ENCODE measurements around the gene POP7.
"Not testable (repeated sequence)": the region's sequence is repeated elsewhere in the genome, so short reads cannot be mapped to it uniquely, and the experiment has no call there.

The POP7 gene

DNA sequence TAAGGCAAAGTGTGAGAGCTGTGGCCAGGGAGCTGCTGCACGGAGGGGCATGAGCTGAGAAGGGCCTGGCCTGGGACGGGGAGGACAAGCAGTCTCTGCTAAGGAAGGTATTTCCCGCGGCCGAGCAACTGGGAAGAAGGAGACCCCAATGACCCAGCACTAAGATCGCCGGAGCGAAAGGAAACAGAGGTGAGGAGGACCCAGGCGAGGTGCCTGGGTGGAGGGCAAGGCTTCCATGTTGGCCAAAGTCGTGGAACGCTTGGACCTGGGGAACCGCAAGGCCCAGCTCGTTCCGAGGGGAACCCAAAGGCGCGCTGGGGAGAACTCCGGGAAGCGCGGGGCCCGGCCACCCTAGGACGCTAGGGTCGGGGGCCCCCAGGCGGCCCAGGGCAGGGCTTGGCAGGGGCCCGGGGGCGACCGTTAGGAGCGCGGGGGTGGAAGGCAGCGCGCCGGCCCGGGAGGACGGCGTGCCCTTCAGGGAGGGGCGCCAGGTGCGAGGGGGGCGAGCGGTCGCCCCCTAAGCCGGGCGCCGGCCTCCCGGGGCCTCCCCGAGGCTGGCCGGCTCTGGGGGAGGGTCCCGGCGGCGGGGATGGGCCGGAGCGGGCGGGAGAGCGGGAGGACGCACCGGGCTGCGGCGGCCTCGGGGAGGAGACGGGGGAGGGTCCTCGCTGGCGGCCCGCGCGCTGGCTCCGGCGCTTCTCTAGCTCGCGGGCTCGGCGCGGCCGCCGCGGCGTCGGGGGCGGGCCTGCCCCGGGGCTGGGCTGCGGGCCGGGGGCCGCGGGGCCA is 12.4 kb upstream of the POP7 start:
- Mint-ChIP-seq H3K27me3 (ENCODE audit: low read depth) (peaks cover 9% of the 10 kb centered on the region), H3K36me3 (ENCODE audit: low read depth) (peaks cover 14% of the 10 kb centered on the region), H3K4me3 (peak overlapping the region; percentile 96), H3K9me3 (no peaks in the 10 kb centered on the region), H3K4me1 (ENCODE audit: low read depth) (peaks cover 28% of the 10 kb centered on the region), H3K27ac (peak overlapping the region; percentile 91)
- DNase-seq (ENCODE audit: low spot score), result no peak

DNA sequence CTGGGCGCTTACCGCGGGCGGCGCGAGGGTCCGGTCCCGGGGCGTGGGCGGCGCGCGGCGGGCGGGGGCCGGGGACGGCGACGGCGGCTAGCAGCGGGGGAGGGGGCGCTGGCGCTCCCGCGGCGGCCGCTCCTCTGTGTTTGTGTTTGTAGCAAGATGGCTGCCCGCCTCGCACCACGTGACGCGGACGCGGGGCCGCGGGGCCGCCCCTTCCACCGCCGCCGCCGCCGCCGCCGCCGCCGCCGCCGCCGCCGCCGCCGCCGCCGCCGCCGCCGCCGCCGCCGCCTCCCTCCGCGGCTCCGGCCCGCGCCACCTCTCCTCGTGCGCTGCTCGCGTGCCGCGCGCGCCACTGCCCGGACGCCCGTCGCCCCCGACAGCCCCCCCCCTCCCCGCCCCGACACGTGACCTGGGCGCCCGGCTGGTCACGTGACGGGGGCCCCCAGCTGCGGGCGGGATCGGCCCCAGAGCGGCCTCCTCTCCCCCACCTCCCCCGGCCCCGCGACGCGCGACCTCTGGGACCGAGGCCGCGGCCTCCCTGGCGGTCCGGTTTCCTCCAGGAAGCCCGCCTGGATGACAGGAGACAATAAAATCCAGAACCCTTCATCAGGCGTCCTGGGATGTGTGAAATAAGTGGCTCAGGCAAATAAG is 11.7 kb upstream of the POP7 start, which contains the start of gene GIGYF1:
GIGYF1 (minus strand) TSS at position 153 of the 648 bp plus-strand sequence. CDS start 6,012 bp downstream, outside the sequence.
- peaks cover 25% of the 10 kb centered on the region for H3K4me1 Mint-ChIP-seq (ENCODE audit: low read depth)

DNA sequence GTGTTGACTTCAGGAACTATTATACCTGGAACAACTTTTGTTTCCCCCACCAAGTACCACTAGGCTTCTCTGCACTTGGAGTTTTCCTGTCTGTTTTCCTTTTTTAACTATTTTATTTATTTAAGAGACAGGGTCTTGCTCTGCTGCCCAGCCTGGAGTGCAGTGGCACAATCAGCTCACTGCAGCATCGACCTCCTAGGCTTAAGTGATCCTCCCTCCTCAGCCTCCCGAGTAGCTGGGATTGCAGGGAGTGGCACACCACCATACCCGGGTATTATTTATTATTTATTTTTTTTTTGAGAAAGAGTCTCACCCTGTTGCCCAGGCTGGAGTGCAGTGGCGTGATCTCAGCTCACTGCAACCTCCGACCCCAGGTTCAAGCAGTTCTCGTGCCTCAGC is 9.8 kb upstream of the POP7 start:
- H3K27me3 Mint-ChIP-seq (ENCODE audit: low read depth), result peaks cover 19% of the 10 kb centered on the region

More for the DNA sequence above, 11.7 kb upstream of the POP7 start, which contains the start of gene GIGYF1:
- Mint-ChIP-seq H3K36me3 (ENCODE audit: low read depth) (peaks cover 9% of the 10 kb centered on the region), H3K27ac (peak within 1 kb of the TSS; percentile 91), H3K9me3 (no peaks in the 10 kb centered on the region), H3K27me3 (ENCODE audit: low read depth) (peaks cover 11% of the 10 kb centered on the region), H3K4me3 (peak within 1 kb of the TSS; percentile 96)
- DNase-seq (ENCODE audit: low spot score), result peak; percentile 68

DNA sequence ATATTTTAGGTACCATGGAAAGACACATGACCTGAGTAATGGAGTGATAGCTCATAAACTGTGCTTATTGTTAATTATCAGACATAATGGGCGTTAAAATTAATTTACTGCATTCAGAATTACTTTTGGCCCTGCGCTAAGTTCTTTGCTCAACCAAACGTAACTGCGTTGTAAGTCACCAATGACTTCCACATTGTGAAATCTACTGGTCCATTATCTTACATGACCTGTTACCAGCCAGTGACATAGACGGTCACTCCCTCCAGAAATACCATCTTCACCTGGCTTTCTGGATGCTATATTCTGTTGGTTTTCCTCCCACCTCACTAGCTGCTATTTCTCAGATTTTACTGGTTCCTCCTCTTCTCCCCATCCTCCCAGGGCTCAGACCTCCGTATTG is 6.9 kb upstream of the POP7 start:
- peaks cover 8% of the 10 kb centered on the region for H3K4me1 Mint-ChIP-seq (ENCODE audit: low read depth)

More for the DNA sequence above, 9.8 kb upstream of the POP7 start:
- Mint-ChIP-seq H3K27ac (no peak overlapping the region), H3K4me1 (ENCODE audit: low read depth) (peaks cover 25% of the 10 kb centered on the region), H3K9me3 (no peaks in the 10 kb centered on the region), H3K4me3 (no peak overlapping the region), H3K36me3 (ENCODE audit: low read depth) (peaks cover 9% of the 10 kb centered on the region)
- DNase-seq (ENCODE audit: low spot score), result no peak

DNA sequence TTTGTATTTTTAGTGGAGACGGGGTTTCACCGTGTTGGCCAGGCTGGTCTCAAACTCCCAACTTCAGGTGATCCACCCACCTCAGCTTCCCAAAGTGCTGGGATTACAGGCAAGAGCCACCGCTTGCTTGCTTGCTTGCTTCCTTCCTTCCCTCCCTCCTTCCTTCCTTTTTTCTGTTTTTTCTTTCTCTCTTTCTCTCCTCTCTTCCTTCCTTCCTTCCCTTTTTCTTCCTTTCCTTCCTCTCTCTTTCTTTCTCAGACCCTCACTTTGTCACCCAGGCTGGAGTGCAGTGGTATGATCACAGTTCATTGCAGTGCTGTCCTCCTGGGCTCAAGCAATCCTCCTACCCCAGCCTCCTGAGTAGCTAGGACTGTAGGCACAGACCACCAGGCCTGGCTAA is 4.8 kb upstream of the POP7 start:
- not testable (repeated sequence) for H3K4me3 Mint-ChIP-seq; H3K36me3 Mint-ChIP-seq (ENCODE audit: low read depth); H3K9me3 Mint-ChIP-seq; H3K27ac Mint-ChIP-seq; H3K4me1 Mint-ChIP-seq (ENCODE audit: low read depth); DNase-seq (ENCODE audit: low spot score)
- peaks cover 16% of the 10 kb centered on the region for H3K27me3 Mint-ChIP-seq (ENCODE audit: low read depth)

More for the DNA sequence above, 6.9 kb upstream of the POP7 start:
- Mint-ChIP-seq H3K27ac (no peak overlapping the region), H3K9me3 (no peaks in the 10 kb centered on the region), H3K27me3 (ENCODE audit: low read depth) (peaks cover 26% of the 10 kb centered on the region), H3K36me3 (ENCODE audit: low read depth) (no peaks in the 10 kb centered on the region), H3K4me3 (no peak overlapping the region)
- DNase-seq (ENCODE audit: low spot score), result no peak

DNA sequence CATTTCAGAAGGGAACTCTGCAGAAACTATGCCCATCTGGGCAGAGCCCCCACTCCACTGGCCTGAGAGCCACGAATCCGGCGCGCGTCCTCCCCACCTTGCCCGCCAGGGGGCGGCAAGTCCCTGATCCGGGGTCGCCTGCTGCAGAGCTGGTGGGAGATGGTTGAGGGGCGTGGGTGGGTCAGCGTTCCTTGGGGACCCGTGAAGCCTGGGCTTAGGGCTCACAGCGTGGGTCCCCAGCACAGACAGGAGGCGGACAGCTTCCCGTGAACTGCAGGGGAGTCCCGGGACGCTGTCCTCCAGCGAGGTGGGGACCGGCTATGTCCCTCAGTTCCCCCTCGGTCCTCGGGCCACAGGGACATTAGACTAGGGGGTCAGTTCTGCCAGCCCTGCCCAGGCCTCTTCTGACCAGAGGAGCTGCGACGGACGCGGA is 585 bp upstream of the POP7 start:
- no peaks in the 10 kb centered on the region for H3K9me3 Mint-ChIP-seq
- peak; percentile 78 for DNase-seq (ENCODE audit: low spot score)
- peaks cover 8% of the 10 kb centered on the region for H3K4me1 Mint-ChIP-seq (ENCODE audit: low read depth)
- H3K36me3 Mint-ChIP-seq (ENCODE audit: low read depth), result peaks cover 15% of the 10 kb centered on the region
- peaks cover 8% of the 10 kb centered on the region for H3K27me3 Mint-ChIP-seq (ENCODE audit: low read depth)
- peak overlapping the region; percentile 99 for H3K4me3 Mint-ChIP-seq
- peak overlapping the region; percentile 98 for H3K27ac Mint-ChIP-seq

DNA sequence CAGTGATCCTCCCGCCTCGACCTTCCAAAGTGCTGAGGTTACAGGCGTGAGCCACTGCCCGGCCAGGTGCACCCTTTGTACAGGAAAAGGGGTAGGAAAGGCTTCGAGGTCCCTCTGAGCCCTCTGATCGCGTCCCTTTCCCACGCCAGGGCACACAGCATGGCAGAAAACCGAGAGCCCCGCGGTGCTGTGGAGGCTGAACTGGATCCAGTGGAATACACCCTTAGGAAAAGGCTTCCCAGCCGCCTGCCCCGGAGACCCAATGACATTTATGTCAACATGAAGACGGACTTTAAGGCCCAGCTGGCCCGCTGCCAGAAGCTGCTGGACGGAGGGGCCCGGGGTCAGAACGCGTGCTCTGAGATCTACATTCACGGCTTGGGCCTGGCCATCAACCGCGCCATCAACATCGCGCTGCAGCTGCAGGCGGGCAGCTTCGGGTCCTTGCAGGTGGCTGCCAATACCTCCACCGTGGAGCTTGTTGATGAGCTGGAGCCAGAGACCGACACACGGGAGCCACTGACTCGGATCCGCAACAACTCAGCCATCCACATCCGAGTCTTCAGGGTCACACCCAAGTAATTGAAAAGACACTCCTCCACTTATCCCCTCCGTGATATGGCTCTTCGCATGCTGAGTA is 871 bp downstream of the POP7 start:
- peaks cover 8% of the 10 kb centered on the region for H3K4me1 Mint-ChIP-seq (ENCODE audit: low read depth)
- no peak for DNase-seq (ENCODE audit: low spot score)
- peaks cover 15% of the 10 kb centered on the region for H3K36me3 Mint-ChIP-seq (ENCODE audit: low read depth)
- peaks cover 4% of the 10 kb centered on the region for H3K27me3 Mint-ChIP-seq (ENCODE audit: low read depth)
- peak overlapping the region; percentile 99 for H3K4me3 Mint-ChIP-seq
- no peaks in the 10 kb centered on the region for H3K9me3 Mint-ChIP-seq
- peak overlapping the region; percentile 98 for H3K27ac Mint-ChIP-seq

DNA sequence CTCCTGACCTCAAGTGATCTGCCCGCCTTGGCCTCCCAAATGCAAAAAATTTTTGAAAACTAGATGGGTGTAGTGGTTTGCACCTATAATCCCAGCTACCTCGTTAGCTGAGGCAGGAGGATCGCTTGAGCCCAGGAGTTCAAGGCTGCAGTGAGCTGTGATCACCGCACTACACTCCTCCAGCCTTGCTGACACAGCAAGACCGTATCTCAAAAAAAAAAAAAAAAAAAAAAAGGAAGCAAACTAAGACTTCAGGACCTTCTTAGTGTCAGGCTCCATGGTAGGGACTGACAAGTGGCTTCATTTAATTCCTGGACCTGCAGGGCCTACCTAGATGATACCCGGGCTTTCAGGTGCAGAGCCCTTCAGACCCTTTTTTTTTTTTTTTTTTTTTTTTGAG is 2.5 kb downstream of the POP7 start:
- peak overlapping the region; percentile 52 for H3K4me3 Mint-ChIP-seq
- peaks cover 8% of the 10 kb centered on the region for H3K4me1 Mint-ChIP-seq (ENCODE audit: low read depth)
- H3K36me3 Mint-ChIP-seq (ENCODE audit: low read depth), result peaks cover 15% of the 10 kb centered on the region
- no peak for DNase-seq (ENCODE audit: low spot score)
- H3K27ac Mint-ChIP-seq, result no peak overlapping the region
- H3K27me3 Mint-ChIP-seq (ENCODE audit: low read depth), result no peaks in the 10 kb centered on the region
- no peaks in the 10 kb centered on the region for H3K9me3 Mint-ChIP-seq

DNA sequence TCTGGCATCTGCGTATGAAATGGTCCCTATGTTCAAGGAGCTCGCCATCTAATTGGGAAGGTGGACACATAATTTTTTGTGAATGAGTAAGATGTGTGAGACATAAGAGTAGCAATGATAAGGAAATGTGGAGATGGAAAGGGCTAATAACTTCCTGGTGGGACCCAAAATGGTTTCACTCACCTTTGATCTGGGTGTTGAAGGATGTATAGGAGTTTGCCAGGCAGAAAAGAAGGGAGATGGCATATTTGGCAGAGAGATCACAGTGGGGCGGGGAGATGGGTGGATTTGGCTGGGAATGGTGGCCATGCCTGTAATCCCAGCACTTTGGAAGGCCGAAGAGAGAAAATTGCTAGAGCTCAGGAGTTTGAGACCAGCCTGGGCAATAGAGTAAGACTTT is 4.5 kb downstream of the POP7 start:
- Mint-ChIP-seq H3K36me3 (ENCODE audit: low read depth) (peaks cover 15% of the 10 kb centered on the region), H3K27ac (no peak overlapping the region), H3K9me3 (no peaks in the 10 kb centered on the region), H3K4me3 (no peak overlapping the region), H3K27me3 (ENCODE audit: low read depth) (no peaks in the 10 kb centered on the region), H3K4me1 (ENCODE audit: low read depth) (peaks cover 8% of the 10 kb centered on the region)
- no peak for DNase-seq (ENCODE audit: low spot score)

DNA sequence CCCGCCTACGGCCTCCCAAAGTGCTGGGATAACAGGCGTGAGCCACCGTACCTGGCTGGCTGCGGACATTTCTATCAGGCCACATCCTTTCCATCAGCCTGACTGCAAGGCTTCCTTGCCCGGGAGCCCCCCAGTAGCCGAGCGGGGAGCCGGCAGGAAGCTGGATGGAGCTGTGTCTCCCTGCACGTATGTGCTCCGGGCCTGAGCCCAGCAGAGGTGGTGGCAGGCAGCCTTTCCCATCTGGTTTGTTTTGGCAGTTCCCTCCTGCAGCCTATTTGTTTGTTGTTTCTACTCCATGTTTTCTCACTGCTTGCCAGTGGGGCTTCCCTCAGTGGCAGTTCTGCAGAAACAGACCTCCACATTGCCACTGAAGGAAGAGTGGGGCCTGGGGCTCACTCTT is 5.4 kb downstream of the POP7 start:
- Mint-ChIP-seq H3K4me3 (no peak overlapping the region), H3K36me3 (ENCODE audit: low read depth) (peaks cover 11% of the 10 kb centered on the region), H3K4me1 (ENCODE audit: low read depth) (peaks cover 8% of the 10 kb centered on the region), H3K27ac (no peak overlapping the region), H3K27me3 (ENCODE audit: low read depth) (no peaks in the 10 kb centered on the region), H3K9me3 (no peaks in the 10 kb centered on the region)
- no peak for DNase-seq (ENCODE audit: low spot score)

DNA sequence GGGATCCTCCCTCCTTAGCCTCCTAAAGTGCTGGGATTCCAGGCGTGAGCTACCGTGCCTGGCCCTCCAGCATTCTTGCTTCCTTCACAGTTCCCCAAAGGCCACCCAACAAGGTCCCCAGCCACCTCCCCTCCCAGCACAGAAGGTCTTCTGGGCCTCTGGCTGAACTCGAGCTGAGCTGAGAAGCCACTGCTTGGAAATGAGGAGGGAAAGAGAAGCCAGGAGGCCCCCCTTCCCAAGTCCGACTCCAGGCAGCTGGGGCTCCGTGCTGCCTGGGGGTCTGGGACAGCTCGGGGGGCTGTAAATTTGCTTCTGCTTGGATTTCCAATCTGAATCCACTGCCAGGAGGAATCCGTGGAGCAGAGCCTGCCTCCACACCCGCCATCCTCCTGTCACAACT is 8.8 kb downstream of the POP7 start:
- no peaks in the 10 kb centered on the region for H3K36me3 Mint-ChIP-seq (ENCODE audit: low read depth)
- H3K4me1 Mint-ChIP-seq (ENCODE audit: low read depth), result peaks cover 1% of the 10 kb centered on the region
- H3K4me3 Mint-ChIP-seq, result no peak overlapping the region
- H3K9me3 Mint-ChIP-seq, result peaks cover 5% of the 10 kb centered on the region
- no peak for DNase-seq (ENCODE audit: low spot score)
- H3K27ac Mint-ChIP-seq, result no peak overlapping the region
- peaks cover 22% of the 10 kb centered on the region for H3K27me3 Mint-ChIP-seq (ENCODE audit: low read depth)

DNA sequence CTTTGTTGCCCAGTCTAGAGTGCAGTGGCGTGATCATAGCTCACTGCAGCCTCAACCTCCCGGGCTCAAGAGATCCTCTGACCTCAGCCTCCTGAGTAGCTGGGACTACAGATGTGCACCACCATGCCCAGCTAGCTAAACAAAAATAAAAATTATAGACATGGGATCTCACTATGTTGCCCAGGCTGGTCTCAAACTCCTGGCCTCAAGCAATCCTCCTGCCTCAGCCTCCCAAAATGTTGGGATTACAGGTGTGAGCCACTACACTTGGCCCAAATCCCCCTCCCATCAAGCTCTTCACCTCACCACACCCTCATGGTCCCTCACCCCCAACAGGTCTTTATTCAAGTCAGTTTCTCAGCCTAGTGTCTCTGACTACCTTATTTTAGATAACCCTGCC is 11.2 kb downstream of the POP7 start:
- H3K4me1 Mint-ChIP-seq (ENCODE audit: low read depth); DNase-seq (ENCODE audit: low spot score); H3K36me3 Mint-ChIP-seq (ENCODE audit: low read depth); H3K9me3 Mint-ChIP-seq; H3K27ac Mint-ChIP-seq; H3K4me3 Mint-ChIP-seq: not testable (repeated sequence)
- H3K27me3 Mint-ChIP-seq (ENCODE audit: low read depth), result peaks cover 39% of the 10 kb centered on the region

DNA sequence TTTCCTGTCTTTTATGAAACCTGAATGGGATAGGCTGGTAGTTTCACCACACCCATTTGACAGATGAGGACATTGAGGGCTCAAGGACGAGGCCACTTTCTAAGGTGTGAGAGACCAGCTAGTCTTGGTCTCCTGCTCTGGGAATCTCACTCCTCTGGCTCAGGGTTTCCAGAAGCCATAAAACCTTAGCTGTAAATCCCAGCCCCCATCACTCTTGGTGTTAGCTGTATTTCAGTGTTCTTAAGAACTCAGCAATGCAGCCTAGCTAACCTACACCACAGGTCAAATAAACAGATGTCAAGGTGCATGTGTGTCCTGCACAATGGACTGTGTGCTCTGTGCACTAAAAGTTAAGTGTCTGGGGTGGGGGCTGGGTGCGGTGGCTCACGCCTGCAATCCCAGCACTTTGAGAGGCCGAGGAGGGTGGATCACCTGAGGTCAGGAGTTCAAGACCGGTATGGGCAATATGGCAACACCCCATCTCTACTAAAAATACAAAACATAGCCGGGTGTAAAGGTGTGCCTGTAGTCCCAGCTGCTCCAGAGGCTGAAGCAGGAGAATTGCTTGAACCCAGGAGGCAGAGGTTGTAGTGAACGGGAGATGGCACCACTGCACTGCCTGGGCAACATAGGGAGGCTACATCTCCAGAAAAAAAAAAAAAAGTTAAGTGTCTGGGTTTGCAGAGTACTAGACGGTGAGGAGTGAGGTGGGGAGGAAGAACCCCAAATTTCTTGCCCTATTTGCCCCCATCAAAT is 13.8 kb downstream of the POP7 start:
- peaks cover 1% of the 10 kb centered on the region for H3K4me1 Mint-ChIP-seq (ENCODE audit: low read depth)
- no peak overlapping the region for H3K4me3 Mint-ChIP-seq
- no peaks in the 10 kb centered on the region for H3K36me3 Mint-ChIP-seq (ENCODE audit: low read depth)
- no peak overlapping the region for H3K27ac Mint-ChIP-seq
- no peak for DNase-seq (ENCODE audit: low spot score)
- peaks cover 5% of the 10 kb centered on the region for H3K9me3 Mint-ChIP-seq
- peaks cover 53% of the 10 kb centered on the region for H3K27me3 Mint-ChIP-seq (ENCODE audit: low read depth)

Measured in T-helper 2 cell treated with Interferon-gamma antibody and Interleukin-4, amounts not matched to agents 5 μg/mL and 100 μg/mL, for 36 hours (primary cell).